GM12878 (cell line): ENCODE measurements around the gene CCDC12. TPM values are rescaled to one million over a fixed set of nuclear protein-coding genes. Genes with fewer than 3 reads are reported as not detected.

ENCODE experiments used
- ATAC-seq: fragments of 200-7000 bp; cut with Tn5 transposase; 3 replicates; pipeline ENCODE4 v1.9.1; 2020; ENCODE audit warnings: mild to moderate bottlenecking, moderate library complexity
- BruUV-seq: library from RNA; stranded (reverse); fragments of 400-500 nt; replicated peaks from 2 replicates; lab custom pipeline; 2021; lab: Mats Ljungman, UMichigan
- CTCF ChIA-PET: fragments of 300-600 bp; sonication (Branson Sonifier 250); formaldehyde crosslinking; extraction: SDS; loops from one replicate; lab custom pipeline; 2021; ENCODE audit warnings: inconsistent platforms; lab: Yijun Ruan, JAX
- POLR2A ChIA-PET: fragments of 350-600 bp; formaldehyde crosslinking; extraction: SDS; loops from one replicate; lab custom pipeline; 2021; ENCODE audit warnings: inconsistent platforms; lab: Charles Lee
- RAD21 ChIA-PET: fragments of 300-600 bp; sonication (Branson Sonifier 250); formaldehyde crosslinking; loops from one replicate; lab custom pipeline; 2023; ENCODE audit warnings: antibody characterized with exemption; ENCODE audit not compliant: unreplicated experiment; lab: Charles Lee
- SMC1A ChIA-PET: fragments of 300-600 bp; sonication (Branson Sonifier 250); formaldehyde crosslinking; loops from one replicate; lab custom pipeline; 2023; ENCODE audit not compliant: unreplicated experiment, uncharacterized antibody; lab: Charles Lee
- DNase-seq: peaks from one replicate; pipeline ENCODE4 v3.0.0-alpha.2; 2011; ENCODE audit warnings: low read depth, low spot score
- FAIRE-seq: peaks from 3 replicates; lab custom pipeline; 2011; peaks lifted over from hg19 to GRCh38; lab: Jason Lieb, UNC
- H2AFZ ChIP-seq: 2 replicates; pipeline ENCODE4 v1.6.0; 2011; ENCODE audit warnings: low read depth, low read length, control low read depth; ENCODE audit not compliant: control insufficient read depth
- H3K27ac ChIP-seq: 2 replicates; pipeline ENCODE4 v1.5.1; 2011; ENCODE audit warnings: control low read depth; ENCODE audit not compliant: control insufficient read depth, insufficient read depth
- H3K27me3 ChIP-seq, 2 experiments: replicated peaks in 1 of 2; 2 replicates each; pipeline versions ENCODE4 v1.6.0 to v1.6.1; 2011; ENCODE audit warnings: low read length in 1 of 2; ENCODE audit not compliant: control insufficient read depth in 2 of 2, insufficient read depth in 2 of 2
- H3K36me3 ChIP-seq, 2 experiments: 2 replicates each; pipeline ENCODE4 v1.5.1; 2011; ENCODE audit warnings: low read length in 1 of 2; ENCODE audit not compliant: control insufficient read depth in 2 of 2, insufficient read depth in 2 of 2
- H3K4me1 ChIP-seq: 2 replicates; pipeline ENCODE4 v1.6.1; 2011; ENCODE audit warnings: mild to moderate bottlenecking, low read length, moderate library complexity, mixed read lengths; ENCODE audit not compliant: control insufficient read depth, insufficient read depth
- H3K4me2 ChIP-seq: 2 replicates; pipeline ENCODE4 v1.6.0; 2011; ENCODE audit warnings: control low read depth; ENCODE audit not compliant: control insufficient read depth, insufficient read depth
- H3K4me3 ChIP-seq: fragments of 200-600 bp; sonication (generic); 2 replicates; pipeline ENCODE4 v1.5.1; 2016
- H3K79me2 ChIP-seq: 2 replicates; pipeline ENCODE4 v1.6.0; 2011; ENCODE audit warnings: low read length; ENCODE audit not compliant: control insufficient read depth, insufficient read depth
- H3K9ac ChIP-seq: 2 replicates; pipeline ENCODE4 v1.8.0; 2011; ENCODE audit warnings: low read length, control low read depth, mixed read lengths; ENCODE audit not compliant: control insufficient read depth, insufficient read depth
- H3K9me3 ChIP-seq: replicated peaks from 3 replicates; pipeline ENCODE4 v1.5.1; 2011; ENCODE audit warnings: mild to moderate bottlenecking, low read length; ENCODE audit not compliant: control insufficient read depth, insufficient read depth
- H4K20me1 ChIP-seq: 2 replicates; pipeline ENCODE4 v1.6.0; 2011; ENCODE audit not compliant: control insufficient read depth, insufficient read depth
- CHD1 ChIP-seq: IDR thresholded peaks from 2 replicates; pipeline ENCODE4 v1.6.1; 2012; ENCODE audit warnings: low read depth, low read length, improper control_type of control experiment
- KAT2A ChIP-seq: conservative IDR thresholded peaks from 2 replicates; pipeline ENCODE4 v1.6.1; 2011; ENCODE audit warnings: low read depth, low read length; ENCODE audit not compliant: control insufficient read depth
- MYC ChIP-seq: IDR thresholded peaks from 2 replicates; pipeline ENCODE4 v1.6.1; 2011; ENCODE audit warnings: mild to moderate bottlenecking, low read length, moderate library complexity, inconsistent platforms; ENCODE audit not compliant: insufficient read depth, insufficient replicate concordance, insufficient read length, severe bottlenecking
- ZNF217 ChIP-seq: fragments of 450-650 bp; IDR thresholded peaks from 2 replicates; pipeline ENCODE4 v1.6.1; 2017; ENCODE audit warnings: antibody characterized with exemption, mild to moderate bottlenecking
- WGBS: methylation state at CpG from one replicate; pipeline ENCODE4 v1.1.6; 2016; ENCODE audit warnings: low lambda C conversion rate; ENCODE audit not compliant: insufficient replicate concordance, insufficient coverage; ENCODE audit errors: missing lambda C conversion rate; 5-methylcytosine and 5-hydroxymethylcytosine counted together
- in situ Hi-C: fragments of 300-500 bp; cut with MboI; formaldehyde crosslinking; loops from 9 replicates; pipeline ENCODE4 v1.14.3; 2018; ENCODE audit warnings: mixed read lengths
- intact Hi-C: fragments of 100-400 bp; cut with micrococcal nuclease; formaldehyde crosslinking; loops from one replicate; pipeline ENCODE4 v1.14.2; 2022; ENCODE audit not compliant: unreplicated experiment
- polyA plus RNA-seq, 11 experiments: library from polyadenylated mRNA; depleted of rRNA in 4 of 11; unstranded in 6 of 11; stranded (reverse) in 5 of 11; fragments of >200 nt; fragmentation: Nextera tagmentation in 4 of 11; fragmentation: Illumina TruSeq in 1 of 11; extraction: Ambion mirVana in 4 of 11; extraction: Trizol in 1 of 11; gene quantifications; 1 replicate in 1 of 11; 2 replicates in 10 of 11; pipeline versions ENCODE4 v1.2.1 to v1.2.3, GENCODE V29; 2011 to 2016; ENCODE audit warnings: inconsistent platforms in 2 of 11, missing spikeins in 2 of 11, low read depth in 1 of 11
- total RNA-seq, 4 experiments: library from RNA; depleted of rRNA in 3 of 4; stranded (reverse); fragments of >200 nt in 3 of 4; fragmentation: Illumina TruSeq in 1 of 4; extraction: Trizol in 1 of 4; gene quantifications; 2 replicates each; pipeline versions ENCODE4 v1.2.1 to v1.2.3, GENCODE V29; 2013 to 2021
- TF ChIP-seq, protein P1 (sequence below): fragments of 450-650 bp; formaldehyde crosslinking; IDR thresholded peaks from 2 replicates; pipeline ENCODE4 v1.4.0; 2020; ENCODE audit warnings: mild to moderate bottlenecking, moderate library complexity
- TF ChIP-seq, protein P2 (sequence below): IDR thresholded peaks from 2 replicates; pipeline ENCODE4 v1.6.1; 2011; ENCODE audit warnings: low read depth, mild to moderate bottlenecking, low read length, moderate library complexity, borderline replicate concordance; ENCODE audit errors: extremely low read depth
- TF ChIP-seq, protein P3 (sequence below): fragments of 450-650 bp; IDR thresholded peaks from 2 replicates; pipeline ENCODE4 v1.6.1; 2016; ENCODE audit warnings: mild to moderate bottlenecking
- TF ChIP-seq, protein P4 (sequence below): IDR thresholded peaks from 2 replicates; pipeline ENCODE4 v1.6.1; 2011; ENCODE audit warnings: borderline replicate concordance, low read depth, mild to moderate bottlenecking, moderate library complexity, mixed read lengths, low read length; ENCODE audit not compliant: insufficient read depth; ENCODE audit errors: extremely low read length
- TF ChIP-seq, protein P5 (sequence below): IDR thresholded peaks from 2 replicates; pipeline ENCODE4 v1.6.1; 2012; ENCODE audit warnings: low read length, inconsistent platforms

The CCDC12 gene
- total and polyA plus RNA-seq, 10 of the 15 experiments (the other 5 are each of a cell fraction or from before 2014, with no cell fraction given), result 9.2 to 91.4 (median 61.3) TPM

DNA sequence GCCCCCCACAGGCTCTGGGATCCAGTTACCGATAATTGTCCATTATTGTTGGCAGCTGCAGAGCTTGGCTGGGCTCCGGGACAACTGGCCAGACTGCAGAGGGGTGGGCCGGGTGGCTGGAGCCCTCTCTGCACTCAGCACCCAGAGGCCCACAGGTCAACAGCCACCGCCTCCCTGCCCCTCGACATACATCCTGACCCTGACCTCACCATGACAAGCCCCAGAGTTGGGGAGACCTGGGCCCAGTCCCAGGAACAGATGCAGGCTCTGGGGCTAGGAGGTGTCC, 76.6 kb downstream of the CCDC12 start:
- Histone ChIP-seq H2AFZ (no peak overlapping the region), H3K36me3 (no peaks in the 10 kb centered on the region), H3K79me2 (no peaks in the 10 kb centered on the region), H4K20me1 (no peaks in the 10 kb centered on the region), H3K4me3 (no peak overlapping the region), H3K9me3 (no peaks in the 10 kb centered on the region), H3K9ac (no peak overlapping the region), H3K4me1 (no peaks in the 10 kb centered on the region), H3K27ac (no peak overlapping the region), H3K27me3 (no peaks in the 10 kb centered on the region), H3K4me2 (no peak overlapping the region)
- FAIRE-seq (no peak), DNase-seq (no peak), ATAC-seq (no peak)
- intact Hi-C loops (no loop called here), in situ Hi-C loops (no loop called here)
- WGBS, result 78% methylated on average over 5 of the region's 5 CpGs
- CTCF ChIA-PET, result interaction anchor here (0.6 kb wide), 1 partner anchor 35 kb away, joined by 3 read pairs; no protein-coding TSS in a partner anchor
- POLR2A ChIA-PET, result no interaction called here
- RAD21 ChIA-PET, result interaction anchor here (1.9 kb wide), 1 partner anchor 10 kb away, joined by 5 read pairs; no protein-coding TSS in a partner anchor
- SMC1A ChIA-PET, result no interaction called here
- no TSS peak for BruUV-seq
- TF ChIP-seq, protein P1, sequence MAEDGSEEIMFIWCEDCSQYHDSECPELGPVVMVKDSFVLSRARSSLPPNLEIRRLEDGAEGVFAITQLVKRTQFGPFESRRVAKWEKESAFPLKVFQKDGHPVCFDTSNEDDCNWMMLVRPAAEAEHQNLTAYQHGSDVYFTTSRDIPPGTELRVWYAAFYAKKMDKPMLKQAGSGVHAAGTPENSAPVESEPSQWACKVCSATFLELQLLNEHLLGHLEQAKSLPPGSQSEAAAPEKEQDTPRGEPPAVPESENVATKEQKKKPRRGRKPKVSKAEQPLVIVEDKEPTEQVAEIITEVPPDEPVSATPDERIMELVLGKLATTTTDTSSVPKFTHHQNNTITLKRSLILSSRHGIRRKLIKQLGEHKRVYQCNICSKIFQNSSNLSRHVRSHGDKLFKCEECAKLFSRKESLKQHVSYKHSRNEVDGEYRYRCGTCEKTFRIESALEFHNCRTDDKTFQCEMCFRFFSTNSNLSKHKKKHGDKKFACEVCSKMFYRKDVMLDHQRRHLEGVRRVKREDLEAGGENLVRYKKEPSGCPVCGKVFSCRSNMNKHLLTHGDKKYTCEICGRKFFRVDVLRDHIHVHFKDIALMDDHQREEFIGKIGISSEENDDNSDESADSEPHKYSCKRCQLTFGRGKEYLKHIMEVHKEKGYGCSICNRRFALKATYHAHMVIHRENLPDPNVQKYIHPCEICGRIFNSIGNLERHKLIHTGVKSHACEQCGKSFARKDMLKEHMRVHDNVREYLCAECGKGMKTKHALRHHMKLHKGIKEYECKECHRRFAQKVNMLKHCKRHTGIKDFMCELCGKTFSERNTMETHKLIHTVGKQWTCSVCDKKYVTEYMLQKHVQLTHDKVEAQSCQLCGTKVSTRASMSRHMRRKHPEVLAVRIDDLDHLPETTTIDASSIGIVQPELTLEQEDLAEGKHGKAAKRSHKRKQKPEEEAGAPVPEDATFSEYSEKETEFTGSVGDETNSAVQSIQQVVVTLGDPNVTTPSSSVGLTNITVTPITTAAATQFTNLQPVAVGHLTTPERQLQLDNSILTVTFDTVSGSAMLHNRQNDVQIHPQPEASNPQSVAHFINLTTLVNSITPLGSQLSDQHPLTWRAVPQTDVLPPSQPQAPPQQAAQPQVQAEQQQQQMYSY (CRISPR knock-in tag), result no peak
- TF ChIP-seq, protein P2, sequence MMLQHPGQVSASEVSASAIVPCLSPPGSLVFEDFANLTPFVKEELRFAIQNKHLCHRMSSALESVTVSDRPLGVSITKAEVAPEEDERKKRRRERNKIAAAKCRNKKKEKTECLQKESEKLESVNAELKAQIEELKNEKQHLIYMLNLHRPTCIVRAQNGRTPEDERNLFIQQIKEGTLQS, result no peak
- TF ChIP-seq MYC (no peak), CHD1 (no peak), KAT2A (no peak), ZNF217 (no peak)
- TF ChIP-seq, protein P3, sequence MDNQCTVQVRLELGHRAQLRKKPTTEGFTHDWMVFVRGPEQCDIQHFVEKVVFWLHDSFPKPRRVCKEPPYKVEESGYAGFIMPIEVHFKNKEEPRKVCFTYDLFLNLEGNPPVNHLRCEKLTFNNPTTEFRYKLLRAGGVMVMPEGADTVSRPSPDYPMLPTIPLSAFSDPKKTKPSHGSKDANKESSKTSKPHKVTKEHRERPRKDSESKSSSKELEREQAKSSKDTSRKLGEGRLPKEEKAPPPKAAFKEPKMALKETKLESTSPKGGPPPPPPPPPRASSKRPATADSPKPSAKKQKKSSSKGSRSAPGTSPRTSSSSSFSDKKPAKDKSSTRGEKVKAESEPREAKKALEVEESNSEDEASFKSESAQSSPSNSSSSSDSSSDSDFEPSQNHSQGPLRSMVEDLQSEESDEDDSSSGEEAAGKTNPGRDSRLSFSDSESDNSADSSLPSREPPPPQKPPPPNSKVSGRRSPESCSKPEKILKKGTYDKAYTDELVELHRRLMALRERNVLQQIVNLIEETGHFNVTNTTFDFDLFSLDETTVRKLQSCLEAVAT, result no peak
- TF ChIP-seq, protein P4, sequence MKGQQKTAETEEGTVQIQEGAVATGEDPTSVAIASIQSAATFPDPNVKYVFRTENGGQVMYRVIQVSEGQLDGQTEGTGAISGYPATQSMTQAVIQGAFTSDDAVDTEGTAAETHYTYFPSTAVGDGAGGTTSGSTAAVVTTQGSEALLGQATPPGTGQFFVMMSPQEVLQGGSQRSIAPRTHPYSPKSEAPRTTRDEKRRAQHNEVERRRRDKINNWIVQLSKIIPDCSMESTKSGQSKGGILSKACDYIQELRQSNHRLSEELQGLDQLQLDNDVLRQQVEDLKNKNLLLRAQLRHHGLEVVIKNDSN, result no peak
- TF ChIP-seq, protein P5, sequence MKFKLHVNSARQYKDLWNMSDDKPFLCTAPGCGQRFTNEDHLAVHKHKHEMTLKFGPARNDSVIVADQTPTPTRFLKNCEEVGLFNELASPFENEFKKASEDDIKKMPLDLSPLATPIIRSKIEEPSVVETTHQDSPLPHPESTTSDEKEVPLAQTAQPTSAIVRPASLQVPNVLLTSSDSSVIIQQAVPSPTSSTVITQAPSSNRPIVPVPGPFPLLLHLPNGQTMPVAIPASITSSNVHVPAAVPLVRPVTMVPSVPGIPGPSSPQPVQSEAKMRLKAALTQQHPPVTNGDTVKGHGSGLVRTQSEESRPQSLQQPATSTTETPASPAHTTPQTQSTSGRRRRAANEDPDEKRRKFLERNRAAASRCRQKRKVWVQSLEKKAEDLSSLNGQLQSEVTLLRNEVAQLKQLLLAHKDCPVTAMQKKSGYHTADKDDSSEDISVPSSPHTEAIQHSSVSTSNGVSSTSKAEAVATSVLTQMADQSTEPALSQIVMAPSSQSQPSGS, result no peak
